GM18867 (cell line): ENCODE data around the gene PLVAP.

ENCODE experiments used
- ATAC-seq: cut with Tn5 transposase; IDR thresholded peaks from one replicate; pipeline ENCODE4 v1.9.1; 2021; ENCODE audit warnings: mild to moderate bottlenecking, moderate library complexity; ENCODE audit not compliant: unreplicated experiment

Gene PLVAP

DNA sequence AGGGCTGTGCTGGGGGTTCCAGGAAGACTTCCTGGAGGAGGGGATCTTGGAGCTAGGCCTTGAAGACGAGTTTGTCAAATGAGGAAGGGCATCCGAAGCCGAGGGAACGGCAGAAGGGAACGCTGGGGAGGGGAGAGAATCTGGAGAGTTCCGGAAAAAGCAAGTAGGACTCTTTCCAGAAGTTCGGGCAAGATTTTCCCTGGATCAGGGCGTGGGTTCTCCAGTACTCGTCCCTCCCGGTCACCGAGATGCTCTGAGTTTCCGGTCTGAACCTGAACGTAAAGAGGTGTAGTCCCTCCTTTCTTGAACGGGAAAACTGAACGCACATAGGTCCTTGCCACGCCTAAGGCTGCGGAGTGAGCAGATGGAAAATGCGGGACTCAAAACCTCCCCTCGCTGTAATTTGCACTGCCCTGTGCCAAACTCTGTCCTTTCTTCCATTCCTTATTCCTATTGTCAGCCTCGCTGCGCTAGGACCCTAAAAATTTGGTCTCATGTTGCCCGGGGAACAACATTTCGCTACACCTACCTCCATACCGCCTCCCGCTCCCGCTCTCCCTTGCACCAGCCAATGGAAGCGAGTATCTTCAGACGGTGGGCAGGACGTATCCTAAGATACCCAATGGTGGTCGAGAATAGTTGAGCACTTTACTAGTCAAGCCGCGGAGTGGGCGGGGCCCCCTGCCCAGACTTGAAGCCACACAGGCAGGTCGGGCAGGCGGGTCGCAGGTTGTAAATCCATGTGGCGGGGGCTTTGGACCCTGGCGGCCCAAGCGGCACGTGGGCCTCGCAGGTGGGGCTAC is 40.1 kb downstream of the PLVAP start, which contains the start of gene GTPBP3:
TSS of gene GTPBP3 (plus strand) at position 682 of the 803 bp plus-strand sequence. CDS start at position 741, 59 bp downstream.
- ATAC-seq, result peak; percentile 72

DNA sequence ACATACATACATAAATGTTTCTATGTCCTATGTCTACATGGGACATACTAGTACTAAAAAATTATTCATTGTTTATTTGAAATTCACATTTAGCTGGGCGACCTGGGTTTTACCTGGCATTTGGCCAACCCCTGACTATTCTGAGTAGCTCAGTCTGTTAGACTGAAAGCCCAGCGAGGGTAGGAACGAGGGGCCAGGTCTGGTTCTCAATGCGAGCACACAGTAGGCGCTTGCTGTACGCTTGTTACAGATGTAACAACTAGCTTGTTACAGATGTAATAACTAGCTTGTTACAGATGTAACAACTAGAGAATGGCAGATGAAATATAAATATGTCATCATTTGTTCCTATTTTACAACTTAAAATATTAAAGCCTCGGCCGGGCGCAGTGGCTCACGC is 41.6 kb downstream of the PLVAP start:
- no peak for ATAC-seq

DNA sequence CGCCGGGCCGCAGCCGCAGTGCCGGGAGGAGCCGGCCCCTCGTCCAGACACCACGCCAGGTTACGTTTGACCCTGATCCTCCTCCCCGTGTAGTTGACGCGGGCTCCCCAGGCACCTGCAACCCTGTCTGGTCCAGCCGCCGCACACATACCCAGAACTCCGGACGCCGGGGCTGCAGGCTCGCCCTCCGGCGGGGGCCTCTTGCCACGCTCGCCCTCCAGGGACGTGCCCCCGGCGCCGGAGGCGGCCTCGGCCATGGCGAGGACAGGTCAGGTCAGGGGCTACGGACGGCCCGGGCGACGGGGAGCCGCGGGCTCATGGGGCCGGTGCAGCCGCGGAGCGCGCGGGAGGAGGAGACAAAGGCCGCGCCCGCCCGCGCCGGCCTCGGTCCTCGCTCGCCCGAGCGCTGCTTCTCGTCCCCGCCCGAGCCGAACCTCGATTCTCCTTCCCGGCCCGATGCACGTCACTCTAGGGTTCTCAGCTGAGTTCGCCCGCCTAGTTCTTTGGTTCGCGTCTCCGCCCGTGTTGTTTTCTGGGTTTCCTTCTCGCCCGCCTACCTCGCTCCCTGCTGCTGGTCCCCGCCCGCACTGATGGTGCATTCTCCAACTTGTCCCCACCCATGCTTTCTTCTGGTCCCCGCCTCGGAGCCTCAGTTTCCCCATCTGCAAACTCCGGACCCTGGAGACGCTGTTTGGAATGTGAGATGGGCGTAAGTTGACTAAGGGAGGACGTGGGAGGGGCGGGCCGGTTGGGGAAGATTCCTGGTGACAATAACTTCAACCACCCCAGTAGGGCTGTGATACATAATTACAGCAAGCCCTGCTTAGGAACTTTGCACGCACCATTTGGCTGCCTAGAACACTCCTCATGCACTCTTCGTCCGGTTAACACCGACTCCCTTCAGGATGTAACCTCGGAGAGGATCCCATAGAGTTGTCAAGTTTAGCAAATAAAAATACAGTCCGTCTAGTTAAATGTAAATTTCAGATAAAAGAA is 42.4 kb downstream of the PLVAP start, which contains the start of gene ANO8:
TSS of gene ANO8 (minus strand) at position 442 of the 996 bp plus-strand sequence. CDS start at position 257, 185 bp downstream.
- peak; percentile 47 for ATAC-seq

DNA sequence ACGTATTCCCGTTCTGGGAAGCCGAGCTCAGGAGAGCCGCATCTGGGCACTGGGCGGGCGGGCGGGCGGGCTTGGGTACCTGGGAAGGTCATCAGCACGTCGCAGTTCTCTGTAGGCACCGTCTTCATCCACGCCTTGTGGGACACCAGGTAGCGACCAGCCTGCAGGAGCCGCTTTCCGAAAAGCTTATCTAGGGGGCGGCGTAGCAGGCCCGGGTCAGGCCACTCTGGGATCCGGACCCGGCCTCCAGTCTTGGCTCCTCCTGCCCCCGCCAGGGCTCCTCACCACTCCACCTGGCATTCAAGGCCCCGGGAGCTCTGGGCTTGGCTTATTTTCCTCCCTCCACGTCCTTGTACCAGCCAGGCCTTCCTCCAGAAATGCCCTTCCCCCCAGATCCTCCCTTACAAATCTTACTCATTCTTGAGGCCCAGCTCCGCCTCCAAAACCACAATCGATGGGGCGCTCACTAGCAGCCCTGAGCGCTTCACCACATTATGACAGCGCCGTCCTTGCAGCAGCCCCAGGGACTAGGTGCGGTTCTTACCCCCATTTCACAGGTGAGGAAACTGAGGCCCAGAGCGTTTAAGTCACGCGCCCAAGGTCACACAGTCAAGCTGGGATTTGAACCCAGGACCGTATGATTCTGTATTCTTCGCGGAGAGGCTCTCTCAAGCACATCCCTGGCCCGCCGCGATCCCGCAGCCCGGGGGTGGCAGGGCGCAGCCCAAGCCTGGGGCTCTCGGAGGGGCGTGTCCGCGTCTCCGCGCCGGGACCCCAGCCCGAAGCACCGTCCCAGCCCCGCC is 43.3 kb downstream of the PLVAP start:
- no peak for ATAC-seq

DNA sequence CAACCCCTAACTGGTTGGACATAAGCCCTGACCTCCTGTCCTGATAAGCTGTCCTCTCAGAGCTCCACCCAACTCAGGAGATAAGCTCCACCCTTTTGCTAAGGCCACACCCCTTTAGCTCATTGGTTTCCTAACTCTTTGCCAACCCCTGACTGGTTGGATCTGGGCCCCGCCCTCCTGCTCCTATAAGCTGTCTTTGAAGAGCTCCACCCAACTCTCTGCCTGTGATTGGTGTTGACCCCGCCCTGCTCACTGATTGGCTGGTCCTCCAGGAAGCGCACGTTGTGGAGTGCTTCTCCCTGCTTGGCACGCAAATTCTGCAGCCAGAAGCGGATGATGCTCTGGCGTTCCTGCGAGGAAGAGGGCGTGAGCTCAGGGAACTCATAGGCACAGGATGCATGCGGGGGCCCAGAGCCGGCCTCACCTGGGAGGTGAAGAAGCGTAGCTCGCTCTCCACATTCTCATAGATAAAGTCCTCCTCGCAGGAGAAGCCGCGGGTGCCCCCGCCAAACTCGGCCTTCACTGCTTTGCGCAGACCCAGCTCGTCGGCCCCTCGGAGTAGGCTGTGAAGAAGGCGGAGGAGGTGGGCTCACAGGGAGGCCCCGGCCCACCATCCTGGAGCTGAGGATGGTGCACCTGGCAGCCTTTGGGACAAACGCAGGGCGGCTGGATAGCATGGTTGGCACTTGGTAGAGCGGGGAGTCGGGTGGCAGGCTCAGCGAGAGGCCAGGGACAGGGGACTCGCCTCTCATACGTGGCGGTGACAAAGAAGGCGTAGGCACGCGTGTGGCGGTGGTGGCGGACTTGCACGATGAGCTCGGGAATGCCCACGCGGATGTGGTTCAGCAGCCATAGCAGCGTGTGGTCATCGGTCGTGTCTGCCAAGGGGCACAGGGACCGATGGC is 44.2 kb downstream of the PLVAP start:
- no peak for ATAC-seq

DNA sequence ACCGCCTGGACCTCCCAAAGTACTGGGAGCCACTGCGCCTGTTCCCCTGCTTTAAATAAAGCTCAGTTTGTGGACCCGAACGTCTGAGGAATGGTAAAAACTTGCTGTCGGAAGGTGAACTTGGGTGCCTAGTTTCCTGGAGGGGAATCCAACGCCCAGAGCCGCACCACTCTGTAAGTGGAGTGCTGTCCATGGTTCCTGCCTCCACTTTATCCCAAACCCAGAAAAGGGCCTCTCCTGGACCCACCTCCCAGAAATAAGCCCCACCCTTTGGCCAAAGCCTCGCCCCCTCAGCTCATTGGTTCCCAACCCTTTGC is 44.8 kb downstream of the PLVAP start:
- no peak for ATAC-seq

DNA sequence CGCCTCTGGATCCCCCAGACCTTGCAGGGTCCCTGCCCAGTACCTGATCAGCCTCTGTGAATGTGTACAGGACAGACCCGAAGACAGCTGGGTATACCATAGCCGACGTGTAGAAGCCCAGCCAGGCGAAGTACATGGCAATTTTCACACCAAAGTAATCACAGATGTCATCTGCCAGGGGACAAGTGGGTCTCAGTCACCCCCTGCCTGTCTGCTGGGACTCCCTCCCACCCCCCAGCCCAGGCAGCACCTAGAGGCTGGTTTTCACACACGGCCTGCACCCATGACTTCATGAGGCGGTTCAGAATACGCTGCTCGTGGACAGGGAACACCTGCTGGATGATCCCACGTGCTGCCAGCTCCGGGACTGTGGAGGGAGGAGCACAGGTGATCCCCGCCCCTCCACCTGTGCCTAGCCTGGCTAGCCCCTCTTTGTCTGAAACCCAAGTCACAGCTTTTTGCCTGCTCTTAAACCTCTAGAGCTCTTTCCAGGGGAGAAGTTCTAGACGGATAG is 46.0 kb downstream of the PLVAP start:
- no peak for ATAC-seq

DNA sequence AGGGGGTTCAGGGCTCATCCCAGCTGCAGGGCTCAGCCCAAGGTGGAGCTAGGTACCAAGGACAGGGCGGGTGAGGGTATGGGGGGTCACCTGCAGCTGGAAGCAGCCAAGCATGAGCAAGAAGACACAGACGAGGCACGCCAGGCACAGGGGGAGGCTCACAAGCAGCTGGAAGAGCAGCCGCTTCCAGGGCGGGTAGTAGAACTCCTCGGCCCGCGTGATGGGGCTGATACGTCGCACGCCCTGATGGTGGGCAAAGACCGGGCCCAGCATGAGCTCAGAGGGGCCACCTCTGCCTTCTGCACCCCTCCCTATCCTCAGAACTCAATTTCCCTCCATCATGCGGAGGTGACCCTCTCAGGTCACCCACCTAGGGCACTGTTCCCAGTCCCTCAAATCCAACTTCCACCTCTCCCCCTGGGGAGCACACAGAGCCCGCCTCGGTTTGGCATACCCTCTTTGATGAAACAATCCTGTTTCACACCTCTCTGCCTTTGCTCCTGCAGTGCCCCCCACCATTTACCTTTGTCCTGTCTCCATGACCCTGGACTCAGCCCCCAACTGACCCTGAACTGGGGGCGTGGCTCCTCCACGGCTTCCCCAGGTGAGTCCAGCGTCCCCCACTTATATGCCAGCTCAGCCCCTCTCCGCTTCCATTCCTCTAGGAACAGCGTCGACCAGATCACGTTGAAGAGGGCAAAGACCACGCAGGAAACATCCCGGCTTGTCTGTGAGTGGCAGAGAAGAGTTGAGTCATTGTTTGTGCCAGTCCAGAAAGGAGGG is 46.7 kb downstream of the PLVAP start:
- ATAC-seq, result no peak

DNA sequence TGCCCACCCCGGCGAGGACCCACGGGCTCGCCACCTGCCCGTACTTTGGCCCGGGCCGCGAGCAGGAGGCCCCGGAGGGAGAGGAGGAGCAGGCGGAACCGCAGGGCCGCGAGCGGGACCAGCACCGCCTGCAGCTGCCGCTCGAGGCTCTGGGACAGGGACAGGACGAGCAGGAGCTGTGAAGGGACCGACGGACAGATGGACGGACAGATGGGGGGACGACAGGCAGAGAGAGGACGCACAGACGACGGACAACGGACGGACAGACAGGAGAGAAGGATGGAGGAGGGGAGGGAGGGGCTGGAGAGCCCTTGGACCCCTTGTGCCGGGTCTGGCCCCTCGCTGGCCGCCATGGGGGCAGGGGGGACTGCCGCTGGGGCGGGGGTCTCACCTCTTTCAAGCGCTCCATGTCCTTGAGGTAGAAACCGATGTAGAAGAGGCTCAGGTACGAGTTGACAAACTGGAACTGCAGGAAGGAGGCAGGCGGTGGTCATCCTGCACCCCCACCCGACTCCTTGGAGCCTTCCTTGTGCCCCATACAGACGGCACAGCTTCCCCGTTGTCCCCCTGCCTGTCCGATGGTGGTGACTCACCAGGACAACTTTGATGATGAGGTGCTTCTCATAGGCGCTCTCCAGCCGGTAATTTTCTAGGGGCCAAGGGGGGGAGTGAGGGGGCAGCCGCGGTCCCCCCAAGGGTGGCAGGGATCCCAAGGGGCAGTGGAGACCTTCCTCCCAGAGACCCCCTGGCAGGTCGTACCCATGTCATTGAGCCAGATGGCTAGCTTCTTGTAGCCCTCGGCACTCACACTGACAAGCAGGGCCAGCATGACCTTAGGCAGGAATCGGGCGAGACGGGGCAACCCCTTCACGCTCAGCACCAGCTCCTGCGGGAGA is 47.5 kb downstream of the PLVAP start:
- ATAC-seq, result no peak

DNA sequence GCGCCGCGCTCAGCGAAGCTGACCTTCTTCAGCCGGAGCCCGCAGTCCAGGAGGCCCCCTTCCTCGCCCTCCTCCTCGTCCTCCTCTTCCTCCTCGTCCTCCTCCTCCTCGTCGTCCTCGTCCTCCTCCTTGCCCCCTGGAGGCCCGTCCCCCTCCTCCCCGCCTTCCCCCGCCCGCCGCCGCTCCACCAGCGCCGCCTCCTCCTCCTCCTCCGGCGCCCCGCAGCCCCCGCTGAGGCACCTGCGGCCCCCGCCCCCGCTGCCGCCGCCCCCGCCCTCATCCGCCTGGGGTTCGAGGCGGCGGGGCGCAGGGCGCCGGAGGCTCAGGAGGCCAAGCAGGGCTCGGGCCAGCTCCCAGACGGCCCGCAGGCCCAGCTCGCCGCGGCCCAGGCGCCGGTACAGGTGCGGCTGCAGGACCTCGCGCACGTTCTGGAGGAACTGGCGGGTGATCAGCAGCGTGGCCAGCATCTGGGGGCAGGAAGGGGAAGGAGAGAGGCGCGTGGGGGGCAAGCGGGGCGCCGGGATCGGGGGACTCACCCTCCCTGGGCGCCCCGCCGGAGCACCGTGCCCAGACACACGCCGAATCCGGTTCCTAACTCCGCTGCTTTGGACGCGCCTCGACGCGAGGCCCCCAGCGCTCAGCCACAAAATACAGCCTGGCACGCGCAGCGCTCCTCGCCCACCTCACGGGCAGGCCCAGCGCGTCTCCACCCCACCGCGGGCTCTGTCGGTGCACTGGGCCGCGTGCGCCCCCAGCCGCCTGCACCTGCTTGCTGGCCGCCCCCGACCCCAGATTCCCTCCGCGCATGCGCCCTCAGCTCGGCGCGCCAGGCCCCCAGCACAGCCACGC is 48.4 kb downstream of the PLVAP start:
- no peak for ATAC-seq

DNA sequence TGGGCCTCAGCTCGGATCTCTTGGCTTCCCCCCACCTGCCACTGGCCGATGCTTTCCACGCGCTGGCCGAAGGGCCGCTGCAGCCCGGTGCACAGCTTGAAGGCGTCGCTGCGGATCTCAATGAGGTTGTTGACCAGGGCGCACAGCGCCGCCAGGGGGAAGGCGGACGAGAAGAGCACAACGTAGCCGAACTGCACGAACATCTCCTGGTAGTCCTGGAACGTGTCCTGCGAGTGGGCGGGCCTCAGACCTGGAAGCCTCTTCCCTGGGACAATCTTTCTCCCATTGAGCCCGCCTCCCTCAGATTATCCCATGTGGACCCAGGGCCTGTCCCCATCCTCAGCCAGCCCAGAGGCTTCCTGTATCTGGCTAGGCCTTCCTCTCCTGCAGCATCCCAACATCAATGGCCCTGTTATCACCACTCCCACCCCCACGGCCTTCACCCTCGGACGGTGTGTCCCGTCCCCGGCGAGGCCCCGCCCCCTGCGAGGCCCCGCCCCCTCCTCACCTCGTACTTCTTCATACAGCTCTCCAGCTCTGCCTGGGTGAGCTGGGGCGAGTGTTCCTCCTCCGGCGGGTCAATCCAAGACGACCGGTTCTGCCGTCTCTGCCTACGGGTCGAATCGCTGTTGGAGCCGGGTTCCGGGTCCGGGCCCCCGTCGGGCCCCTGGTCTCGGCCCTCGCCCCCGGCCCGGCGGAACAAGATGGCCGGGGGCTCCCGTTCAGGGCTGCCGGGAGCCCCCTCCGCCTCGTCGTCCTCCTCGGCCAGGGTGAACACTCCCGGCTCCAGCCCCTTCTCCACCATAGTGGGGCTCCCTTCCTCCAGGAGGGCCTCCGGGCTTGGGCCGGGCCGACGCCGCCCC is 49.3 kb downstream of the PLVAP start:
- ATAC-seq, result no peak

DNA sequence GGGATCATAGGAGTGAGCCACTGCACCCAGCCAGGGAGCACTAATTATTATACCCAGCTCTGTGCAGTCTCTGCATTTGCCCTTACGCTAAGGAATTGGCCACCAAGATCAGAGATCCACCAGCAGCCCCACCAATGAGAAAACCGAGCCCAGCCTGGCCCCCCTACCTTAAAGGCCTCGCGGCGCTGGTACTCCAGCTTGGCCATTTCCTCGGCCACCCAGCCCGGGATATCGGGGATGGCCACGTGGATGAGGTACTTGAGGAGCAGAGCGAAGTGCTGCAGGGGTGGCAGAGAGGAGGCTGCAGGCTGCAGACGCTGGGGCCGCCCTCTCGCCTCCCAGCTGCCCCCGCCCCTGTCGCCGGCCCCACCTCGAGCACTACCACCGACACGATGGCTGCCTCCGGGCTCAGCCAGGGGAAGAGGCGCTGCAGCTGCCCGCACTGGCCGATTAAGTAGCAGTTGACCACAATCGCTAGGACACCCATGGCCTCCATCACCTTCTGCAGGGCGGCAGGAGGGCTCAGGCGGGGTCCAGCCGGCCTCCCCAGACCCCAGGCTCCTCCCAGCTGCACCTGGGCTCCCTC is 50.0 kb downstream of the PLVAP start:
- ATAC-seq, result no peak

DNA sequence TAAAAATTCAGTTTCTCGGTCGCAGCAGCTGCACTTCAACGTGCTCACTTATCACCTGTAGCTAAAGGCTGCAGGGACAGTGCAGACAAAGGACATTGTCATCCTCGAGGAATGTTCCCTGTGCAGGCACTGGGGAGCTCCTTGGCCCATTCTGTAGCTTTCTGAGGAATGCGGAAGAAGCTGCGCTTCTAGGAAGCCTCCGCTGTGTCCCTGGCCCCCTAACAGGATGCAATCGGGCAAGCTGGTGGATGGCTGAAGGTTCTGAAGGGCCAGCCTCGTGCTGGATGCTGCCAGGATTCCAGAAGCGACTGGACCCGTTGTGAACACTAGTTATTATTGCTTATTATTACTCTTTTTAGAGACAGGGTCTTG is 50.6 kb downstream of the PLVAP start:
- ATAC-seq, result no peak

DNA sequence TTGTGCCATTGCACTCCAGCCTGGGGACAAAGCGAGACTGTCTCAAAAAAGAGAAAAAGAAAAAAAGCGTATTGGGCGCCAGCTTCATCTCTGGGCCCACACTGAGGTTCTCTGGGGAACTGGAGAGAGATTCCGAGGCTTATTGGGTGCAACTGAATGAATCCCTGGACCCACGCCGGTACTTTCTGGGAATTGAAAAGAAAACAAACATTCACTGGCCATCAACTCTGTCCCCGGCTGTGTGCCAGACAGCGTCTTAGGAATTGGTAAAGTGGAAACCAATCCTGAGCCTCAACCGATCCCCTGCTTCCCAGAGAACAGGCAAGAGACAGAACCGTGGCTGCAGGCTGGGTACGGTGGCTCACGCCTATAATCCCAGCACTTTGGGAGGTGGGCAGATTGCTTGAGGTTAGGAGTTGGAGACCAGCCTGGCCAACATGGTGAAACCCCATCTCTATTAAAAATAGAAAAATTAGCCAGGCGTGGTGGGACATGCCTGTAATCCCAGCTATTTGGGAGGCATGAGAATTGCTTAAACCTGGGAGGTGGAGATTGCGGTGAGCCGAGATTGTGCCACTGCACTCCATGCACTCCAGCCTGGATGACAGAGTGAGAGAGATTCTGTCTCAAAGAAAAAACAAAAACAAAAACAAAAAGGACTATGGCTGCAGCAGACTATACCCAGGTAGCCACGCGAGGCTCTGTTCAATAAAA is 51.1 kb downstream of the PLVAP start:
- no peak for ATAC-seq

DNA sequence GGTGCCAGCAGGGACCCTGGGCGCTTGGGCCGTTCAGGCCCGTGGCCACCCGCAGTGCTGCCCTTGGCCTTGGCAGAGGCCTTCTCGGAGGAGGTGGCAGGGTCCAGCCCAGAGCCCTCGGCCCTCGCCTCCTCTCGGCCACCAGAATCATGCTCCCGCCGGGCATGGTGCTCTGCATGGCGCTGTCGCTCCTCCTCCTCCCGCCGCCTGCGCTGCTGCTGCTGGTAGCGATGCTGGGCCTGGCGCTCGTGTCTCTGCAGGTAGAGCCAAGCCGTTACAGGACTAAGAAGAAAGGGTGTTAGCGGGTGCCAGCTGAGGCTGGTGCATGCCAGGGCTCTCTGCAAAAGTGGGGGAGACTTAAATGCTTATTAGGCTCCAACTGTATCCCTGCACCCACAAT is 52.0 kb downstream of the PLVAP start:
- no peak for ATAC-seq
